COLO829 (cell line): ENCODE data around the gene CFAP206.
A peak's percentile ranks its signal among the peaks of the same experiment; 100 is the strongest.
"Not testable (repeated sequence)": the region's sequence is repeated elsewhere in the genome, so short reads cannot be mapped to it uniquely, and the experiment has no call there.

Experiments
- DNase-seq: peaks from one replicate; pipeline ENCODE4 v3.0.0; 2012; ENCODE audit warnings: low spot score

The CFAP206 gene

GRCh38 chr6:87421576-87421975 lies 13.8 kb downstream of the CFAP206 start:
- DNase-seq: no peak

- DNase-seq: peak; percentile 13
Observed at GRCh38 chr6:87426789-87427188, 19.0 kb downstream of the CFAP206 start.

- no peak for DNase-seq
Observed at GRCh38 chr6:87430499-87430898, 22.7 kb downstream of the CFAP206 start.

DNA sequence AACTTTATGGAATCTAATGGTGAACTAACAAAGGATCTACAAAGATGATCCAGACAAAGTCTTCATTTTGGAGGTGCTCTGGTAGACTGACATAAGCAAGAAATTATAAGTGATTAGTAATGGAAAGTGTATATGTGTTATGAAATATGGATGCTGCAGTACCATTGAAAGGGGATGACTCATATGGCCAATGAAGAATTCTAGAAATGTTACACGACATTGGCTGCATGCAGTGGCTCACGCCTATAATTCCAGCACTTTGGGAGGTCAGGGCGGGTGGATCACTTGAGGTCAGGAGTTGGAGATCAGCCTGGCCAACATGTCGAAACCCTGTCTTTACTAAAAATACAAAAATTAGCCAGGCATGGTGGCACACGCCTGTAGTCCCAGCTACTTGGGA lies 23.5 kb downstream of the CFAP206 start:
- no peak for DNase-seq

GRCh38 chr6:87436435-87436834 lies 28.7 kb downstream of the CFAP206 start:
- DNase-seq: peak; percentile 43

GRCh38 chr6:87441711-87442110 lies 33.9 kb downstream of the CFAP206 start:
- DNase-seq: no peak

DNA sequence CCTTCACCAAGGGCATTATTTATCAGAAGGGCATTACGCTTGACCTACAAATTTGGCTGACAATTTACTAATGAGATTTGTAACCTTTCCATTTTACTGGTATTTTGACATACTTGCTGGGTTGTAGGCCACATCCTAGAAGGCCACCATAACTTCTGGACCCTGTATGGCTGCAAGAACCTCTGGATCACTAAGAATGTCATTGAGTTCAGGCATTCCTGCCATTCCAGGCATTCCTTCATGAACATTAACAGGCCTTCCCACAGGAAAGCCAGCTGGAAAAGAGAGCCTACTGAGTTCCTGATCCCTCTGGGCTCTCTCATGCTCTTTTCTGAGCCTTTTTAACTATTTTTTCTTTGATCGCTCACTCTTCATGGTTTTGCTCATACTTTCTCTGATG lies 36.6 kb downstream of the CFAP206 start:
- DNase-seq: no peak

GRCh38 chr6:87465051-87465450 lies 57.3 kb downstream of the CFAP206 start:
- DNase-seq: no peak

DNA sequence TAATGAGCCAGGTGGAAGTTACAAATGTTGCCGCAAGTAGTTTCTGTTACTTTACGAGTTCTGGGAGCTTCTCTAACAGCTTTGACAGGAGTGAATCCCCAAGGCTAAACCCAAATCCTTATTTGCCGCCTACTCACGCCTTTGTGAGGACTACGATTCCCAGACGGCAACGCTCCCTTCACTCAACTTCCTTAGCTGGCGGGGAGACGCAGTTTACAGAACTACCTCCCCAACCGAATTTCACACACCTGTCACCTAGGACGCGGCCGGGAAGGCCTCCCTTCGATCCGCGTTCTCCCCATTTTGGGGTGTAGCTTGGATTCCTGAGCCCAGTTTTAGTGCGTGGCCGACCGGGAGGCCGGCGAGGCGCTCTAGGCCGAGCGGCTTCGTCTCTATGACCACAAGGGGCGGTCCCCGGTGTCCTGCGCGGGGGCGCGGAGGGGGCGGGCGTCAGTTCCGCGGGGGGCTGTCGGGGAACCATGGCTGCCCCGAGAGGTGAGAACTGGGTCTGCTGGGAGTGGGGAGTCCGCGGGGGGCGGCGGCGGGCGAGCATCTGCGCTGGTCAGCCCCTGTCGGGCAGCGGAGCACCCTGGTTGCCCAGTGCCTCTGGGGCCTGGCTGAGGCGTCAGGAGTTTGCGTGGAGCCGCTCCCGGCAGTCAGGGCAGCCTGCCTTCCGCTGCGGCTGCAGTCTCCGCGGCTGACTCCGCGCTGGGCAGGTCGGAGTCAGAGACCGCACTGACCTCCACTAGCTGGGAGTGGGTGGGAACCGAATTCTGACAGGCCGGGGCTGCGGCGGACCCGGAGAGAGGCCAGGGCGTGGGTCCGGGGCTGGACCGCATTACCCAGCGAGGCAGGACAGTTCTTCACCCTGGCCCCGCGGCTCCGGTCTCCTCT lies 65.0 kb downstream of the CFAP206 start, which contains the start of gene SLC35A1:
TSS of gene SLC35A1 (plus strand) at position 450 of the 894 bp plus-strand sequence. CDS start at position 480, 30 bp downstream.
- DNase-seq: peak; percentile 71

- peak; percentile 30 for DNase-seq
Observed at GRCh38 chr6:87473419-87473903, 65.7 kb downstream of the CFAP206 start.

DNA sequence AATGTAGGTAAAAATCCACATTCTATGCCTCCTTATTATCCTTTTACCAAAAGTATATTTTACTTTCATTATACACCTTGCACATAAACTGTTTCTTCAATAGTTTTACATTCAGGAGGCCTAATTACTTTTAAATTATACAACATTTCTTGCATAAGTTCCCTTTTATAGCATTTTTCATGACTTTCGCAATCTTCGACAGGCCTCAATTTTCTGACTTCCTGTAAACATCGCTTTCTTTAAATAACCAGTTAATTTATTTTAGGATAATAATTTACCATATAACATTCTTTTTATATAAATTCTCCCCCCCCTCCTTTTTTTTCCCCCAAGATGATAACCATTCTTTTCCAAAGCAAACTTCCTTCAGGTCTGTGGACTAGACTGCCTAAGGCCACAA lies 74.2 kb downstream of the CFAP206 start:
- DNase-seq: no peak

GRCh38 chr6:87482366-87482765 lies 74.6 kb downstream of the CFAP206 start:
- DNase-seq: no peak

GRCh38 chr6:87483929-87484328 lies 76.2 kb downstream of the CFAP206 start:
- DNase-seq: no peak

GRCh38 chr6:87484491-87484890 lies 76.7 kb downstream of the CFAP206 start:
- DNase-seq: no peak

GRCh38 chr6:87487555-87487954 lies 79.8 kb downstream of the CFAP206 start:
- no peak for DNase-seq

DNA sequence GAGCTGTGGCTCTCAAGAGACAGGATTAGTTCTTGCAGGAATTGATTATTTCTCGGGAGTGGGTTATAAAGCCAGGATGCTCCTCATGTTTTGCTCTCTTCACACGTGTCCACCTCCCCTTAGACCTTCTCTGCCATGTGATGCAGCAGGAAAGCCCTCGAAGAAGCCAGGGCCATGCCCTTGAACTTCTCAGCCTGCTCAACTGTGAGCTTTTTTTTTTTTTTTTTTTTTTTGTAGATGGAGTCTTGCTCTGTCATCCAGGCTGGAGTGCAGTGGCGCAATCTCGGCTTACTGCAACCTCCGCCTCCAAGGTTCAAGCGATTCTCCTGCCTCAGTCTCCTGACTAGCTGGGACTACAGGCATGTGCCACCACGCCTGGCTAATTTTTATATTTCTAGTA lies 81.6 kb downstream of the CFAP206 start:
- not testable (repeated sequence) for DNase-seq

- no peak for DNase-seq
Observed at GRCh38 chr6:87494761-87495422, 87.1 kb downstream of the CFAP206 start.

DNA sequence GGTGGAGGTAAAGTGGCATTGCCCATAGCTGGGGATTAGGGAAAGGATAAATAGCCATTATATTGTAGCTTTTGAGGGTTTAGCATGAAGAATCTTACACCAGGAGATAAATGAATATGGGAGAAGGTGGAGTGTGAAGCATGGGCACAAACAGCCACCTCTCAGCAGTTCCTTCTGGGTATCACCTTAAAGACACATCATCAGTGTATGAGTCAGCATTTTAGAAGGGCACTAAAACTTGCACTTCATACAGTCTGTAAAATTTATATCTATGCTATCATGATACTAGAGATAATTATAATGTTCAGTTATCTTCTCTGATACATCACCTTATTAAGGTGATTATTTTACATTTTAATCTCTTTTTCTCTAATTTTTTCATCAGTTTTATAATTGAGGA lies 90.3 kb downstream of the CFAP206 start:
- no peak for DNase-seq

DNA sequence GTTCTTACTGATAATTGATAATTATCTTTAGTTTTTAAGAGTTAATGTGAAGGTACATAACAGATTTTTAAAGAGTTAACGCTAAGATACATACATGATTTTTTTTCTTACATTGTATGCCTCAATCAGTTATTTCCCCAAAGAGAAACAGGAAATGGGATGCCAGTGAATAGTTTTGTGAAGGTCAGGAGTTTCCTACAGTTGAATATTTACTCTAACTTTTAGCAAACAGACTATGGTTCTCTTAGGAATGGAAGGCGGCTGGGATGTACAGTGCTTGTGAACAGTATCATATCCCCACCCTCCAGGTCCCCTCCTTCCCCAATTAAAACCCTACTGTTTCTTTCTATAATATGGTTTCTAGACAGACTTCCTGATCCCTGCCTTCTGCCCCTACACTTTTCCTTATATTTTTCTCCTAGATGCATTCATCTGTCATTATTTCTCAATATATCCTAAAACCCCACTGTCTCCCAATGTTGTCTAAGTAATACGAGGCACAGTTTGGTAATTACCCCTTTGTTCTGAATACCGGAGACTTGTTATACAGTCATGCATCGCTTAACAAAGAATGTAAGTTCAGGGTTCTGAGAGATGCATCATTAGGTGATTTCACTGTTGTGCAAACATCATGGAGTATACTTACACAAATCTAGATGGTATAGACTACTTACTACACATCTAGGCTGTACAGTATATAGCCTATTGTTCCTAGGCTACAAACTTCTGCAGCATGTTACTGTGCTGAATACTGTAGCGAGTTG lies 94.2 kb downstream of the CFAP206 start:
- DNase-seq: no peak

GRCh38 chr6:87504441-87504840 lies 96.7 kb downstream of the CFAP206 start:
- no peak for DNase-seq
